SK-N-MC (cell line): Measurements from ENCODE around the gene ABHD13.

Source experiments
- DNase-seq: peaks from one replicate; pipeline ENCODE4 v3.0.0-alpha.2; 2011; ENCODE audit warnings: low read depth, low spot score
- H3K27ac ChIP-seq: fragments of 200-600 bp; sonication (generic); 2 replicates; pipeline ENCODE4 v1.5.1; 2016; ENCODE audit warnings: mixed run types
- H3K36me3 ChIP-seq: fragments of 200-600 bp; sonication (generic); 2 replicates; pipeline ENCODE4 v1.6.1; 2017; ENCODE audit warnings: antibody characterized with exemption, low read length, mixed read lengths; ENCODE audit not compliant: insufficient read depth
- H3K4me3 ChIP-seq: fragments of 200-600 bp; sonication (generic); 2 replicates; pipeline ENCODE4 v1.5.1; 2016
- H3K9ac ChIP-seq: fragments of 200-600 bp; sonication (generic); 2 replicates; pipeline ENCODE4 v1.8.0; 2017; ENCODE audit warnings: mixed run types, mixed read lengths; ENCODE audit not compliant: insufficient read length
- H3K9me3 ChIP-seq: fragments of 200-600 bp; sonication (generic); 2 replicates; pipeline ENCODE4 v1.6.1; 2017; ENCODE audit warnings: low read depth, mild to moderate bottlenecking, antibody characterized with exemption, low read length, moderate library complexity, mixed read lengths
- EZH2 ChIP-seq: fragments of 200-600 bp; sonication (generic); IDR thresholded peaks from one replicate; pipeline ENCODE4 v1.6.1; 2017; ENCODE audit warnings: antibody characterized with exemption
- FOXP2 ChIP-seq: optimal IDR thresholded peaks from 2 replicates; pipeline ENCODE3; 2011; ENCODE audit warnings: mild to moderate bottlenecking, moderate library complexity; ENCODE audit not compliant: insufficient read depth; ENCODE audit errors: extremely low read length, control extremely low read depth
- POLR2AphosphoS5 ChIP-seq: IDR thresholded peaks from 2 replicates; pipeline ENCODE4 v1.6.1; 2012; ENCODE audit warnings: mild to moderate bottlenecking, low read depth, low read length, borderline replicate concordance

The ABHD13 gene

GRCh38 chr13:108281901-108282300, 63.7 kb downstream of the ABHD13 start:
- no peak overlapping the region for H3K4me3 ChIP-seq
- 0 out of 2 replicates have a peak overlapping the region, but pooled peaks have one; percentile 58 for H3K27ac ChIP-seq
- H3K9me3 ChIP-seq = no peaks in the 10 kb centered on the region
- H3K9ac ChIP-seq = peak overlapping the region; percentile 11
- H3K36me3 ChIP-seq = no peaks in the 10 kb centered on the region
- TF ChIP-seq POLR2AphosphoS5 (no peak), FOXP2 (no peak), EZH2 (no peak)
- DNase-seq = no peak

- H3K4me3 ChIP-seq = 0 out of 2 replicates have a peak overlapping the region, but pooled peaks have one; percentile 10
- peak; percentile 66 for DNase-seq
- H3K9me3 ChIP-seq = no peaks in the 10 kb centered on the region
- H3K36me3 ChIP-seq = no peaks in the 10 kb centered on the region
- peak overlapping the region; percentile 58 for H3K27ac ChIP-seq
- no peak overlapping the region for H3K9ac ChIP-seq
- no peak for TF ChIP-seq POLR2AphosphoS5
- TF ChIP-seq FOXP2 = peak; percentile 28
Observed at GRCh38 chr13:108283110-108283509, 64.9 kb downstream of the ABHD13 start.
